Small intestine (tissue), 7 donors: ENCODE results near the gene SH3GL1. TPM values are rescaled to one million over a fixed set of nuclear protein-coding genes. Genes with fewer than 3 reads are reported as not detected.

Experiments
- DNase-seq, 2 donors: peaks; one replicate each; pipeline versions ENCODE4 v3.0.0 to v3.0.0-alpha.2; 2013
- FAIRE-seq: peaks from 2 replicates; lab custom pipeline; 2012; peaks lifted over from hg19 to GRCh38; lab: Jason Lieb, UNC
- H3K27ac ChIP-seq, 3 donors: one replicate each; pipeline ENCODE4 v1.5.1; 2013; ENCODE audit warnings: low read length in 2 of 3, mild to moderate bottlenecking in 2 of 3, control low read depth in 1 of 3, inconsistent platforms in 1 of 3, low read depth in 1 of 3, moderate library complexity in 1 of 3
- H3K27me3 ChIP-seq, 3 donors: one replicate each; pipeline ENCODE4 v1.6.1; 2013; ENCODE audit warnings: low read length in 3 of 3, inconsistent platforms in 1 of 3; ENCODE audit not compliant: control insufficient read depth in 3 of 3, insufficient read depth in 3 of 3
- H3K36me3 ChIP-seq, 3 donors: one replicate each; pipeline ENCODE4 v1.6.1; 2013; ENCODE audit warnings: low read length in 3 of 3, inconsistent platforms in 1 of 3, low read depth in 1 of 3, mild to moderate bottlenecking in 1 of 3, moderate library complexity in 1 of 3; ENCODE audit not compliant: control insufficient read depth in 3 of 3, insufficient read depth in 2 of 3
- H3K4me1 ChIP-seq, 3 donors: one replicate each; pipeline ENCODE4 v1.6.1; 2013; ENCODE audit warnings: low read length in 2 of 3, inconsistent platforms in 1 of 3, low read depth in 1 of 3, mild to moderate bottlenecking in 1 of 3, moderate library complexity in 1 of 3; ENCODE audit not compliant: control insufficient read depth in 3 of 3, insufficient read depth in 2 of 3
- H3K4me3 ChIP-seq, 3 donors: one replicate each; pipeline ENCODE4 v1.5.1; 2013; ENCODE audit warnings: low read length in 3 of 3, control low read depth in 1 of 3, inconsistent platforms in 1 of 3, low read depth in 1 of 3, mild to moderate bottlenecking in 1 of 3, moderate library complexity in 1 of 3
- H3K9me3 ChIP-seq, 2 donors: one replicate each; pipeline ENCODE4 v1.6.1; 2013; ENCODE audit warnings: low read depth in 1 of 2, low read length in 1 of 2; ENCODE audit not compliant: control insufficient read depth in 2 of 2, insufficient read depth in 1 of 2
- WGBS, 3 donors: extraction: QIAGEN DNeasy Blood & Tissue Kit; methylation state at CpG; one replicate each; pipeline ENCODE4 v1.1.7; 2013; 5-methylcytosine and 5-hydroxymethylcytosine counted together
- polyA plus RNA-seq, 4 donors: library from polyadenylated mRNA; stranded (reverse) in 3 of 4; unstranded in 1 of 4; fragments of 200-250 nt in 3 of 4; fragments of 120-200 nt in 1 of 4; gene quantifications; one replicate each; pipeline versions ENCODE4 v1.2.1 to v1.2.3, GENCODE V29; 2013
- donor health status: healthy with polysubstance abuse.
- donor health status: control.
- donor health status: control.
- donor health status: Bipolar disorder and iron deficiency.
- donor health status: healthy.

SH3GL1 gene
- polyA plus RNA-seq, 4 donors, result 64.9 to 132 (median 104) TPM

DNA sequence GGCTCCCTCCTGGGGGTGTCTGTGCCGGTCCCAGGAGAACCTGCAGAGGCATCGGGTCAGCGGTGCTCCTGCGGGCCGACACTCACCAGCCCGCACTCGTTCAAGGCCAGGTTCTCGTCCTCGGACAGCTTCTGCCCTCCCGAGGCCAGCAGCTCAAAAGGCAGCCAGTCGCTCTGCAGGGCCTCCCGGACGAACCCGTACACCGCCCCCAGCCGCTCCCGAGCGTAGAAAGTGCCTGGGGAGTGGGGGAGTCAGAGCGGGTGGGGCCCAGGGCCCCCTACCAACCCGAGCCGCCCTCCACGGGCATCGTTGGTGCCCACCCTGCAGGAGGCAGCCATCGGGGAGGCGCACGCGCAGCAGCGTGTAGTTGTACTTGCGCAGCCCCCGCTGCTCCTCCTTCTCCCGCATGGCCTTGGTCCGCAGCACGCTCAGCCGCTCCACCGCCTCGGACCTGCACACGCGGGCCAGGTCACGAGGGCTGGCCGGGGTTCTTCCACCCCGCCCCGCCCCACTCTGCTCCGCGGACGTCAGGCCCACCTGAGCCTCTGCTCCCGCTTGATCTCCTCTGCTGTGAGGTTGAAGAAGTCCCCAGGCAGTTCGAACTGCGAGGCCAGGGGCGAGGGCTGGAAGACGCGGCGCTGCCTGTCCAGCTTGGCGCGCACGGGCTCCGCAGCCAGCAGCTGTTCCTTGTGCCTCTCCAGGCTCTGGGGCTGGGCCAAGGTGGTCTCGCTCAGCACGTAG lies 45.8 kb upstream of the SH3GL1 start:
- no peak overlapping the region for H3K4me3 ChIP-seq
- H3K4me1 ChIP-seq, result no peaks in the 10 kb centered on the region
- no peaks in the 10 kb centered on the region for H3K27me3 ChIP-seq
- H3K9me3 ChIP-seq, result no peaks in the 10 kb centered on the region
- DNase-seq, result no peak
- no peak for FAIRE-seq
- no peak overlapping the region for H3K27ac ChIP-seq
- 92 to 96% (median 94%) methylated on average over 50 to 58 of the region's 58 CpGs for WGBS, 3 donors
- peaks cover 21 to 91% (median 25%) of the 10 kb centered on the region in 3 donors for H3K36me3 ChIP-seq

- Histone ChIP-seq H3K9me3 (no peaks in the 10 kb centered on the region), H3K36me3 (peaks cover 21 to 89% (median 22%) of the 10 kb centered on the region in 3 donors), H3K27ac (no peak overlapping the region), H3K27me3 (no peaks in the 10 kb centered on the region), H3K4me3 (no peak overlapping the region), H3K4me1 (no peaks in the 10 kb centered on the region)
- 81 to 84% (median 83%) methylated on average over 36 of the region's 36 CpGs for WGBS, 3 donors
- DNase-seq (no peak), FAIRE-seq (no peak)
Observed at GRCh38 chr19:4444765-4445741, 44.7 kb upstream of the SH3GL1 start.

GRCh38 chr19:4443966-4444764 lies 43.8 kb upstream of the SH3GL1 start:
- DNase-seq (no peak), FAIRE-seq (no peak)
- Histone ChIP-seq H3K9me3 (no peaks in the 10 kb centered on the region), H3K27ac (no peak overlapping the region), H3K4me1 (no peaks in the 10 kb centered on the region), H3K27me3 (no peaks in the 10 kb centered on the region), H3K36me3 (peaks cover 20 to 86% (median 22%) of the 10 kb centered on the region in 3 donors), H3K4me3 (no peak overlapping the region)
- 79 to 84% (median 79%) methylated on average over 20 of the region's 20 CpGs for WGBS, 3 donors

- H3K4me1 ChIP-seq, result no peaks in the 10 kb centered on the region
- H3K9me3 ChIP-seq, result no peaks in the 10 kb centered on the region
- H3K4me3 ChIP-seq, result no peak overlapping the region
- H3K27ac ChIP-seq, result no peak overlapping the region
- peaks cover 20 to 76% (median 22%) of the 10 kb centered on the region in 3 donors for H3K36me3 ChIP-seq
- DNase-seq (no peak), FAIRE-seq (no peak)
- 90 to 95% (median 92%) methylated on average over 15 of the region's 15 CpGs for WGBS, 3 donors
- H3K27me3 ChIP-seq, result no peaks in the 10 kb centered on the region
Observed at GRCh38 chr19:4443188-4443587, 42.8 kb upstream of the SH3GL1 start.

GRCh38 chr19:4442819-4443146 lies 42.4 kb upstream of the SH3GL1 start:
- no peak overlapping the region for H3K4me3 ChIP-seq
- H3K27me3 ChIP-seq, result no peaks in the 10 kb centered on the region
- no peaks in the 10 kb centered on the region for H3K9me3 ChIP-seq
- WGBS, 3 donors, result 85 to 89% (median 89%) methylated on average over 9 to 10 of the region's 10 CpGs
- no peak for DNase-seq
- H3K27ac ChIP-seq, result no peak overlapping the region
- peaks cover 20 to 72% (median 20%) of the 10 kb centered on the region in 3 donors for H3K36me3 ChIP-seq
- H3K4me1 ChIP-seq, result no peaks in the 10 kb centered on the region
- no peak for FAIRE-seq

- no peaks in the 10 kb centered on the region for H3K4me1 ChIP-seq
- FAIRE-seq, result no peak
- 76 to 82% (median 80%) methylated on average over 21 to 22 of the region's 22 CpGs for WGBS, 3 donors
- no peak overlapping the region for H3K27ac ChIP-seq
- H3K9me3 ChIP-seq, result no peaks in the 10 kb centered on the region
- H3K27me3 ChIP-seq, result no peaks in the 10 kb centered on the region
- DNase-seq, result no peak
- no peak overlapping the region for H3K4me3 ChIP-seq
- peaks cover 14 to 69% (median 15%) of the 10 kb centered on the region in 3 donors for H3K36me3 ChIP-seq
Observed at GRCh38 chr19:4441994-4442818, 41.9 kb upstream of the SH3GL1 start.

- no peak for FAIRE-seq
- H3K36me3 ChIP-seq, result peaks cover 0 to 63% (median 2%) of the 10 kb centered on the region in 3 donors
- DNase-seq, result no peak
- H3K27me3 ChIP-seq, result no peaks in the 10 kb centered on the region
- H3K4me1 ChIP-seq, result no peaks in the 10 kb centered on the region
- no peaks in the 10 kb centered on the region for H3K9me3 ChIP-seq
- 90 to 95% (median 94%) methylated on average over 12 of the region's 12 CpGs for WGBS, 3 donors
- no peak overlapping the region for H3K4me3 ChIP-seq
- no peak overlapping the region for H3K27ac ChIP-seq
Observed at GRCh38 chr19:4439243-4439642, 38.9 kb upstream of the SH3GL1 start.
